ENCODE results near the gene ZIM2.
"Not testable (repeated sequence)": the region's sequence is repeated elsewhere in the genome, so short reads cannot be mapped to it uniquely, and the experiment has no call there.

The ZIM2 gene

DNA sequence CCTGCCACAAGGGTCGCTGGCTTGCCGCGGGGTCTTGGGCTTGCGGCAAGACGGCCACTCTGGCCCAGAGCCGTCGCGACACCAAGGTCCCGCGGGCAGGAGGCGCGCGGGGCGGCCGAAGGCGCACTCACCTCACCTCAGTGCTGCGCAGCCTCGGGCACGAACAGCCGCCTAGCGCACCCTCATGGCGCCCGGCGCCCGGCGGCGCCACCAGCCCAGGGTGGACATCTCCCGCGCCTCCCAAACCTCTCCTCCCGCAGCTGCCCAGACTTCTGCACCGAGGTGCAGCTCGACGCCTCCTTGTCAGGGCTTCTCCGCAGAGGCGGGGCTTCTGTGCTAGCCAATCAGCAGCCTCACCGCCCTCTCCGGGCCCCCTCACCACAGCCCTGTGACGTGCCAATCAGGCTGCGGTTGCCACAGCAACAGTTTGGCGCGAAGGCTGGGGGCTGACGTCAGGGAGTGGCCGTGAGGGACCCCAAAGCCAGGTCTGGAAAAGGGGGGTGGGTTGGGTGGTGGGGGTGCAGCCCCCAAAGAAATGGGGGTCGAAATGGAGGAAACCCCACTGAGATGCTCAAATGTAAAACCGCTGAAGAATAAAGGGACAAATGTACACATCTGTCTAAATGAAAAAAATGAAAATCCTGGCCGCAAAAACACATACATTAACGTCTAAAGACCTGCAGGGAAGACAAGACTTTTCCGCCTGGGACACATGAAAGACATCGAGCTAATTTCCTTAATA, at the start of gene ZIM2, which contains the start of gene PEG3:
TSS of gene ZIM2 (minus strand) at position 276 of the 742 bp plus-strand sequence. CDS start 16,449 bp downstream, outside the sequence.
TSS of gene PEG3 (minus strand) at position 276 of the 742 bp plus-strand sequence. CDS start 16,071 bp downstream, outside the sequence.
- no peak for DNase-seq

DNA sequence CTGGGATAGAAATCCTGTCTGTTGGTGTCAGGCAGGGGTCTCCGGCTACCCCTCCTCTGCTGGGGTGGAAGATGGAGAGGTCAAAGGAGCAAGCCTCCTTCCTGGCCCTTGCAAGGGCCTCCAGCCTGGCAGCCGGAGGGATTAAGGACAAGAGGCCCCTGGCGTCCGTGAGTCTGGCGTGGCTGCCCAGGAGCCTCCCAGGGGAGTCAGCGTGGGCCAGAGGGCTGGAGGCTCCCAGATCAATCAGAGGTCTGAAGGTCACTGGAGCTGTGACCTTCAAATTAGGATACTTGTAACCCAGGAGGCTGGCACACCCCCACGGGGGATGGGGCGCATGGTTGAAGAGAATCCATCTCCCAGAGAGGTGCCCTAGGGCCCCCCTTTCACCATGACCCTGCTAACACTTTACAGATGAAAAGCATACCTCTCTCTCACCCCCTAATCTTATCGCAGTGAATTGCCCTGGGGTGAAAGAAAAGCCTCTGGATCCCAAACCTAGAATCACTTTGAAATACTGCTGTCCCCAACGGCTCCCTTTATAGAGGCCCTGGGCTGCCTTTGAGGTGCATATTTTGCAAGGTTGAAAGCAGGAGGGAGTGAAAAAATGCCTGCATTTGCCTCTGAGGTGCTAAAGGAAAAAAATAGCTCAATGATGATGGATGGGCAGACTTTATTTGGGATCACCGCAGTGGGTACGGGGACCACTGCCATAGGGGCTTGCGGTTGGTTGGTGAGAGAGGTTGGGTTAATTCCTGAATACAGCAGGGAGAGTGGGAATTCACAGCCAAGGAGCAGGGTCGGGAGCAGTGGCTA, 44.9 kb upstream of the ZIM2 start:
- no peak for DNase-seq

DNA sequence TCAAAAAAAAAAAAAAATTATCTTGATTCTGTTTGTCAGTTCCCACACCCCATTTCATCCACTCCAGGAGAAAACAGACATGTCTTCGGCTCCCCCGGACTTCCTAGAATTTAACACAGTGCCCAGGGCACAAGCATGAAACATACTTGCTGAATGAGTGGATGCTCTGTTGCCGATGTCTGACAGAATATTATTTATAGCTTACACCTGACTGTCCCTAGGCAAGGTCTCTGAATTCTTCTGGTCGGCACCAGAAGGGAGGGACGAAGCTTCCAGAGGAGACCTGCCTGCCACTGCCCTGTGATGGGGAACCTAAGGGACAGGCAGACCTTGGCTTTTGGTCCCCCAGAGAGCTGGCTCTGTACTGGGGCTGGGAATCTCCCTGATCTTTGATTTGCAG, 43.9 kb upstream of the ZIM2 start:
- no peak for DNase-seq

DNA sequence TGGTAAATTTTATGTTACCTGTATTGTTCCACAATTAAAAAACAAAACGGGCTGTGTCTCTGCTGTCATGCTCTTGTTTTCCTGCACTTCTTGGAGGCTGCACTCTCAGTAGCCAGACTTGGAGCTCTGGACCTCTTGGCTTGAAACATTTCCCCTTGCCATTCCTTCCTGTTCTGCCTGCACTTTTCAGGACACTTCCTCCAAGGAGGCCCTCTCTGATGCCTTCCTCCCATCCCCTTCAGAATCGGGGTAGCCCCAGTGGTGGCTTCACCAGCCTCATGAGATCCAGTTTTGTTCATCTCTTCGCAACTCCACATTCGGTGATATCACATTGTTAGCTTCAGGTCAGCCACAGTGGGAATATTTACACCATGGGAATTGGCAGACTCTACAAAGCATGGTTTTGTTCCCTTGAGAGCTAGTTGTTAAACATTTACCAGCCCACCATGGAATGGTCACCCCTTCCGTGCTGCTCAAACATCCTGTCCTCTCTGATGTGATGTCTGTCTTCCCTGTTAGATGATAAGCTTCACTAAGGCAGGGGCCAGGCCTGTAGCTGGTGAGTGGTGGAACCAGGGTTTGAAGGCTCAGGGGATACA, 40.2 kb upstream of the ZIM2 start:
- no peak for DNase-seq

DNA sequence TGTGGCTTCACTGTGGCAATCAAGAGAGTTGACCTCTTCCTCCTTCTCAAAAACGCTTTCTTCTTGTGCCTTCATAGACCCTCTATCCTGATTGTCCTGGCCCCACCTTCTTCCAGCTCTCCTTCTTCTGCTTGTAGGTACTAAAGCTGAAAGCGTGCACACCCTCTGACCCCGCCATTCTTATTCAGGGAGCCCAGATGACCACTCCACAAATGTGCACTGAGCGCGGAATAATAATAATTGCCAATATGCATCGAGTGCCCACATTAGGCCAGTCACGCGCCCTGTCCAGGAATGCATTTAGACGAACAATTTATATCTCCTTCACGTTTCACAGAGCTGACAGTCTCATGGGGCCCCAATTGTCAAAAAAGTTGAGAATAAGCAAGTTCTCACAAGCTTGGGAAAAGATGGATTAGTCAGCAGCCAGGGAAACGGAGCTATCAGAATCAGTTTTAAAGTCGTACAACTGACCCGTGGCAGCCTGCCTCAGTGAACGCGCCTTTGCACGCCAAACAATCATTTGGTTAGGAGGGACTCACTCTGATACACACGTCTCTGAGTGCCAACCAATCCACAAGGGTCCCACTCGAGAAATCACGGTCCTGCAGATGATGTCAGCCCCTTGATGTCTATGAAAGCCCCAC, 36.7 kb upstream of the ZIM2 start:
- no peak for DNase-seq

DNA sequence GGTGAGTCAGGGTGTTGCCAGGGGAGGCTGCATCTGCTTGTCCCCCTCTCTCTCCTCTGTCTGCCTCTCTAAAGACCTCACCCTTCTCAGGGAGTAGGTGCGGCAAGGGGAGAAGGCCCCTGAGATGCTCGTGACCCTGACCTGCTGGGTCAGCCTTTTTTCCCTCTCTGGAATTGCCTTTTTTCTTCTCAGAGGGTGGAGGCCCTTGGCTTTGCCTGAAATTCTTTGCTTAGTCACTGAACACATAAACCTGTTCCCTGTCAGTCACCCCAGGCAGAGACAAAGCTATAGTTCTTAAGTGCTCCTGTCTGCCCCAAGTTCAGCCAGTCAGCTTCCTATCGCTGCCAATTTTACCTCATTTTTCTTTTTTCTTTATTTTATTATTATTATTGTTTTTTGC, 35.2 kb upstream of the ZIM2 start:
- DNase-seq: no peak

DNA sequence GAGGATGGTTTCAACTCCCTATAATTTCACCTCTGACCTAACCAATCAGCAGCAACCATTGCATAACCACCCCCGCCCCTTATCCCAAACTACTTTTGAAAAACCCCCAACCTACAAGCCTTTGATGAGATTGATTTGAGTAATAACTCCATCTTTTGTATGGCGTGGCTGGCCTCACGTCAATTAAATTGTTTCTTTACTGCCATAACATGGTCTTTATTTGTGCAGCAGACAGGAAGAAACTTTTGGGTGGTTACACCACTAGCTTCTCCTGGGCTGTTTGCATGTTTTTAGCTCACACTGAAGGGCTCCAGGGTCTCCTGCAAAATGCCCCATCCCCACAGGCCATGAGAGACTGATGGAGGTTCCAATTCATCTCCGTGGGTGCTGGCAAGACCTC, 34.0 kb upstream of the ZIM2 start:
- no peak for DNase-seq

DNA sequence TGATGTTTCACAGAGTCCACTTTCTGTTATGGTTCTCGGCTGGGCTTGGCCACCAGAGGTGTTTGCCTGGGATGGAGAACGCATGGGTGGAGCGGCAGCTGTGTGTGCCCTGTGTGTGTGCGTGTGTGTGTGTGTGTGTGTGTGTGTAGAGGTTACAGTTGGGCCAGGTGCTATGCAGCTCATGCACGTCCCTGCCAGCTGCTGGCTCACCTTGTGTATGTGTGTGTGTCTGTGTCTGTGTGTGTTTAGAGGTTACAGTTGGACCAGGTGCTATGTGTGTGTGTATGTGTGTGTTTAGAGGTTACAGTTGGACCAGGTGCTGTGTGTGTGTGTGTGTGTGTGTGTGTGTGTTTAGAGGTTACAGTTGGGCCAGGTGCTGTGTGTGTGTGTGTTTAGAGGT, 33.0 kb upstream of the ZIM2 start:
- no peak for DNase-seq

DNA sequence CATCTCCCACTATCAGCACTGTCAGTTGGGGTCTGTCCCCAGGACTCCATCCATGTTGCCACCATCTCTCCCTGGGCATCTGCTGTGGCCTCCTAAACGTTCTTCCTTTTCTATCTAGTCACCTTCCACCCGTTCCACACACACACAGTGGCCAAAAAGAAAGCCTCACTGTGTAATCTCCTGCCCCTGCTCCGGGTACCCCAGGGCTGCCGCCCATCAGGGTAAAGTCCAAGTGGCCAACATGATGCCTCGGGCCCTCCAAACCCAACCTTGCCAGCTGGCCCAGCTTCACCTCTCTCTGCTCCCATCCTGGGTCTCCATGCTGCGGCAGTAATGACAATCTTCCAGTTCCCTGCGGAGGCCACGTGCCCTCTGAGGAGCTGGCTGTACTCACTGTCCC, 29.4 kb upstream of the ZIM2 start:
- DNase-seq: no peak

DNA sequence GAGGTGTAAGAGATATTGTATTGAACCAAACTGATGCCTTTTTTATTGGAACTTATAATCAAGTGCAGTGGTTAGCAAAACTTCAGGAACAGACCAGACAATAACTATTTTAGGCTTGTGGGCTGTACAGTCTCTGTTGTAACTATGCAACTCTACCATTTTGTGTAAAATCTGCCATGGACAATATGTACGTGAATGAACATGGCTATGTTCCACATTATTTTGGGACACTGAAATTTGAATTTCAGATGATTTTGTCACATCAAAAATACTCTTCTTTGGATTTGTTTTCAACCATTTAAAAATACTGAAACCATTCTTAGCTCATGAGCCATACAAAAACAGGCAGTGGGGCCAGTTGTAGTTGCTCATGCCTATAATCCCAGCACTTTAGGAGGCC, 27.9 kb upstream of the ZIM2 start:
- no peak for DNase-seq

DNA sequence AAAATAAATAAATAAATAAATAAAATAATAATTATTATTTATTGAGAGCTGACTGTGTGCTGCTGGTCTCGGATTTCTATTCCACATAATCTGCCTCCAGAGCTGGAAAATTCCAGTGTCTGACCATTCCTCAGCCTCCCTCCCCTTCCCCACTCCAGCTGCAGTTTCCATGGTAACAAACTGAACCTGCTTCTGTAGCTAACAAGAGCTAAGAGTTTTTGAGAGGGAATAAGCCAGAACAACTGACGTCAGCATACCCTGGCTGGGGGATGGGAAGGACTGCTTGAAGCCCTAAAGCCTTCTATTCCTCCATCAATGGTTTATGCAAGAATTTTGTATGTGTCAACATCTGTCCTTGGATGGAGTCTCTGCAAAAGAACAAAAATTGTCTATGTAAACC, 26.0 kb upstream of the ZIM2 start:
- no peak for DNase-seq

DNA sequence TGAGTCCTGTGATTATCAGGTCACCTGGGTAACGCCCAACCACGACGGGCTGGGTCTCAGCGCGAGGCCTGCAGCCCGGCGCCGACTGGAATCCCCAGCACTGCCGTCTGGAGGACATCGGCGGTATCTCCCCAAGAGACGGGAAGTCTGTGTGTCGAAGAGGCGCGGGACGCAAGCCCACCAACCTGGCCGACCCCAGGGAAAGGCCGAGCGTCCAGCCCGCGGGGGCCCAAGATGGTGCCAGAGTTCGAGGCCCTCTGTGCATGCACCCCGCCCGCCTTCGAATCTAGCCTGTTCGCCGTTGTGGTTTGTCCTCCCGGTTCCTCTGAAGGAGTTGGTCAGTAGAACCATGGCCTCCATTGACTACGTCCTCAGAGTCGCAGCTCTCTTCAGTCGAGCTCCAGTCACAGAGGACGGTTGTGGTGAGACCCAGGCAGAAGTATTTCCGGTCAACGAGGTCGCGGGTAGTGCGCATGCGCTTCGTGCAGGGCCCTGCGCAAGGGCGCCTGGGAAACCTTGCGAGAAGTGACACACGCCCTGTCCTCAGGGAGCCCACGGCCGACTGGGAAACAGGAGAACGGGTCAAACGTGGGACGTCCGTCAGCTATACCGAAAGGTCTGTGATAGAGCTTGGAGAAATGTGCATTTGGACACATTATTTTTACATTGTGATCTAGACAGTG, 24.1 kb upstream of the ZIM2 start:
- DNase-seq: no peak

DNA sequence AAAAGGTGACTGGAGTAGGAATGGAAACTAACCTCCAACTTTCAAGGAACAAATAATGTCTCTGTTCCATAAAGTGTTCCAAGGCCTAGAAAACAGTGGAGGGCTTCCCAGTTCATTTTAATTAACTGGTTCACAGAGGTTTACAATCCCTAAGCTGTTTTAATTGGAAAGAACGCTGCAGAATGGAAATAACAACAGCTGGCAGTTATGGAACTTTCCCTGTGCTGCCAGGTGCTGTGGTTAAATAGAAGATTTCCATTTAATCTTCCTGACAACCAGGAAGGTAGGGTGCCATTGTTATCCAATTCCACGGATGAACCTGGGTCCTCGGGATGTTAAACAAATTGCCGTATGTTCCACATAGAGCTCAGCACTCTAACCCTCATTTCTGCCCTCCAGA, 22.2 kb upstream of the ZIM2 start:
- DNase-seq: no peak

DNA sequence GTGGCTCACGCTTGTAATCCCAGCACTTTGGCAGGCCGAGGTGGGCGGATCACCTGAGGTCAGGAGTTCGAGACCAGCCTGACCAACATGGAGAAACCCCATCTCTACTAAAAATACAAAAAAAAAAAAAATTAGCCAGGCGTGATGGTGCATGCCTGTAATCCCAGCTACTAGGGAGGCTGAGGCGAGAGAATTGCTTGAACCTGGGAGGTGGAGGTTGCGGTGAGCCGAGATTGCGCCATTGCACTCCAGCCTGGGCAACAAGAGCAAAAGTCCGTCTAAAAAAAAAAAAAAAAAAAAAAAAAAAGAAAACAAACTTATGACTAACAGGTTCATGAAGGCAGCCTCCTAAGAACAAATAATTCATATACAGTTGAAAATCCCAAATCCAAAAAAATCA, 19.9 kb upstream of the ZIM2 start:
- DNase-seq: not testable (repeated sequence)

DNA sequence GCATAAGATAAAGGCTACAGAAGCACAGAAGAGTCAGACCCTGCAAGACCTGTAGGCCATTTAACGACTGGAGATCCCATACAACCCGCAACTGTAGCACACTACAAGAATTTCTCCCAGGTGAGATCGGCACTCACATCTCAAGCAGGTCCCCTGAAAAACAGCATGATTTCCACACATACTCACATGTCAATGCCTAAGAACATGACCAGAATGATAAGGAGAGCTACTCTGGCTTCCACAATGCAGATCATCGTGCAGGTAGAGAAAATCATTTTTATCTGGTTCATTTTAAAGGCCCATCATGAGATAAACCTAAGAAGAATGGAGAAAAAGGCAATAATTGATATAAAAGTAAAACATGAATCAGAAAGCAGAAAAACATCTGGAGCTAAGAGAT, 17.5 kb upstream of the ZIM2 start:
- DNase-seq: no peak

DNA sequence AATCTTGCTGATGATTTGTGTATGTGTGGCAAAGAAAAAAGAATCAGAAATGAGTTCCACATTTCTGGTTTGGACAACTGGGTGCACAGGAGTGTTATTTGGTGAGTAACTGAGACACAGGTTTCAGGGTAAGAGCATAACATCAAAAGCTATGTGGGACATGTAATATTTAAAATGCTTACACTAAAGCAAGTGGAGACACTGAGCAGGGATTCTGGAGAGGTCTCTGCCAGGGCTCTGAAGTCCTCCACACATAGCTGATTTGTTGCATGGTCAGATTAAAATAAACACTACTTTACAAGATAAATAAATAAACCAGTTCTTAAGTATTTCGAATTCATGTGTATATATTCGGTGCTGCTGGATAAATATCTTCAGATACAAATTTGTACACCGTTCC, 16.3 kb upstream of the ZIM2 start:
- no peak for DNase-seq

DNA sequence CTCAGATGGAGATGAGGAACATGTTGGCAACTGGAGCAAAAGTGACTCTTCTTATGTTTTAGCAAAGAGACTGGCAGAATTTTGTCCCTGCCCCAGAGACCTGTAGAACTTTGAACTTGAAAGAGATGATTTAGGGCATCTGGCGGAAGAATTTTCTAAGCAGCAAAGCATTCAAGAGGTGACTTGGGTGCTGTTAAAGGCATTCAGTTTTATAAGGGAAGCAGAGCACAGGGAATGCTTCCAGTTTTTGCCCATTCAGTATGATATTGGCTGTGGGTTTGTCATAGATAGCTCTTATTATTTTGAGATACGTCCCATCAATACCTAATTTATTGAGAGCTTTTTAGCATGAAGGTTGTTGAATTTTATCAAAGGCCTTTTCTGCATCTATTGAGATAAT, 11.8 kb upstream of the ZIM2 start:
- DNase-seq: not testable (repeated sequence)

DNA sequence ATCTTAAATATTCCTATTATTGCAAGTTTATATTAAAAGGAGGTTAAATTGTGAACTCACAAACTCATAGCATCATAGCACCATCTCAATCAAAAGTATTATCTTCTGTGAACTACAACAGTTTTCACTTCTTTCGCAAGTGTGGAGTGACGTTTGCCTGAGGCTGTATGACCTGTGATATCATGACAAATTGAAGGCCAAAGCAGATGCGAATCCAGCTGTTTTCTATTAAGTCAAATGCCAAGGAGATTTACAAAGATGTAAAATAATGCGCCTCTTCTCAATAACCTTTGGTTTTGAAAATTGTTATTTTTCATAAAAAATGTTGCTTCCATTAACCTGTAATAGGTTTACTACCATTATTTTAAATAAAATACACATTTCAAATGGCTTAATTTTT, 7.6 kb upstream of the ZIM2 start:
- no peak for DNase-seq

DNA sequence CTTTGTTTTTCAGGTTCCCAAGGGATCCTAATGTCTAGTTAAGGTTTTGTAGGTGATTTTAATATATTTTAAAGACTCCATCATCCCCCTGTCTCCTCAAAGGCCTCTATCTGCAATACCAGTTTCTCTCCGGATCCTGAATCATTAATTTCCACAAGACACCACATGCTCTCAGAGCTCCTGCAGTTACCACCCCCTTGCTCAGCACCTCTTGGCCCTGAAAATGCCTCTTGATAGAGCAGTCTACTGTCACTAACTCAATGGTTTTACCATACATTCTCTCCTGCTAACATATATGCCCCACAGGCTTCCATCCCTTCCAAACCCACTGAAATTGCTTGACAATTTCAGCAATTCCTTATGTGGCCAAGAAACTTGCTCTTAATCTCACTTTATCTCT, 1.9 kb upstream of the ZIM2 start:
- DNase-seq: no peak

DNA sequence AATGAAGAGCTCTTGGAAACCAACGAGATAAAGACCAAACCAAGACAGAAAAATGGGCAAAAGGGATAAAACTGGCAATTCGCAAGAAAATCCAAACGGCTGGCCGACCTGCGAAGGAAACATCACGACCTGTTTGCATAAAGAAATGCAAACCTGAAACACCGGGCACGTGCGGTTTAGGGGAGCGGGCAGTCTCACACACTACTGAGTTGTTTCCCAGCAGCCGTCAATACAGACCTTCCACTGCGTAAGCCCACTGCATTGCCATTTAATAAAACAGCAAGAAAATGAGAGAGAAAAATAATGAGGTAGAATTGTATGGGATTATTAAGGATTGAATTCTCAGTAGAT, 642 bp upstream of the ZIM2 start:
- no peak for DNase-seq

DNA sequence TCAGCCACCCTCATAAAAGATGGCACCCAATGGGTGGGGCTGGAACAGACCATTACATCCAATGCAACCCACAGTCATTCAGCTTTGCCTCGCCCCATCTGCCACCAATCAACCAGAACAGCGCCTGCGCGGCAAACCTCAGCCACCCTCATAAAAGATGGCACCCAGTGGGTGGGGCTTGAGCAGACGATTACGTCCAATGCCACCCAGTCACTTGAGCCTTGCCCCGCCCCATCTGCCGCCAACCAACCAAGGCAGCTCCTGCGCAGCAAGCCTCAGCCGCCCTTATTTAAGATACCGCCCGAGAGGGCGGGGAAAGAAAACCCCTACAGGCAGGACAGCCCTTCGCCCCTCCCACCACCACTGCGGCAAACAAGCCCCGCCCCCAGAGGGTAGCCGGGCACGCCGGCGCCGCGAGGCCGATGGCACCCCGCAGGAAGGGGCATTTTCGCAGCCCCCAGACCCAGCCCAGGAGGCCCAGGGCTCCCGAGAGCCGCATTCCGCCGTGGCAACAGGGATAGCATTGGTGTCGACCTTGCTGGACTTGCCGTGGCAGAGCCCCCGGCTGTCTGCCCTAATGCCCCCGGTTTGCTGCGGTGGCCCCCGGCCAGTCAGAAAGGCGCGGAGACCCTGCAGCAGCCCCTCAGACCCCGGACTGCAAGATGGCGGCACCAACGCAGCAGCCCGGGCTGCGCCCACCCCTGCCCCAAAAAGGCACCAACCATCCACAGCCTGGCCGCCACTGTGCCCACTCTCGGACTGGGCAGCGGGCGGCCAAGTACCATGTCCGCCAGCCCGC, 675 bp downstream of the ZIM2 start:
- DNase-seq: no peak

Data from SW 1271 (cell line).